ENCODE data around the gene PODN. TPM values are rescaled to one million over a fixed set of nuclear protein-coding genes. Genes with fewer than 3 reads are reported as not detected.

PODN gene
- total and polyA plus RNA-seq, 2 donors (not counting 3 experiments of a cell fraction or from before 2014, with no cell fraction given), result 1.3 to 1.5 TPM

GRCh38 chr1:53076721-53077598 is 14.9 kb downstream of the PODN start:
- ChIA-PET CTCF (interaction anchor here (1.0 kb wide), 1 partner anchor 77 kb away, joined by 3 read pairs; no protein-coding TSS in a partner anchor), POLR2A (no interaction called here)
- dilution Hi-C loops (cut with MboI; ENCODE audit: extremely low pct_ligation_motif_present, low sequenced_read_pairs) (no loop called here), intact Hi-C loops (cut with micrococcal nuclease) (no loop called here)
- FAIRE-seq (no peak), DNase-seq (ENCODE audit: low read depth, low spot score) (no peak)
- Histone ChIP-seq H4K20me1 (replicated peaks; ENCODE audit: control insufficient read depth, extremely low read depth, insufficient read depth, low read length) (no peaks in the 10 kb centered on the region), H3K27me3 (ENCODE audit: control insufficient read depth in 2 of 2, insufficient read depth in 2 of 2, low read length in 2 of 2) (no peaks in the 10 kb centered on the region), H3K4me2 (ENCODE audit: insufficient read depth, low read length) (no peak overlapping the region), H3K4me3 (replicated peaks in 1 of 3; ENCODE audit: insufficient read depth in 1 of 3, low read depth in 1 of 3, low read length in 3 of 3) (no peak overlapping the region), H3K9me3 (replicated peaks; ENCODE audit: control insufficient read depth, insufficient read depth, low read length) (no peaks in the 10 kb centered on the region), H3K4me1 (ENCODE audit: control insufficient read depth, extremely low read depth, insufficient read depth, low read length) (no peaks in the 10 kb centered on the region), H3K9ac (replicated peaks; ENCODE audit: extremely low read depth, insufficient read depth, low read length) (no peak overlapping the region), H3K27ac (ENCODE audit: insufficient read depth, low read depth, low read length) (no peak overlapping the region), H3K36me3 (ENCODE audit: control insufficient read depth in 2 of 2, extremely low read depth in 1 of 2, insufficient read depth in 2 of 2, low read length in 2 of 2) (no peaks in the 10 kb centered on the region), H3K9me1 (replicated peaks; ENCODE audit: control insufficient read depth, extremely low read depth, insufficient read depth, low read length) (no peaks in the 10 kb centered on the region), H3K79me2 (ENCODE audit: control insufficient read depth, insufficient read depth, low read length) (no peaks in the 10 kb centered on the region), H2AFZ (ENCODE audit: low read depth, low read length) (no peak overlapping the region)
- TF ChIP-seq MYC (IDR thresholded peaks at IDR 0.05; ENCODE audit: low read depth, low read length) (no peak), JUN (IDR thresholded peaks at IDR 0.05; ENCODE audit: borderline replicate concordance, insufficient read depth, insufficient read length, low read depth) (no peak)
- BruUV-seq (replicated peaks), result no TSS peak

- no peak for TF ChIP-seq MYC (IDR thresholded peaks at IDR 0.05; ENCODE audit: low read depth, low read length)
- no peak for TF ChIP-seq GATA2 (IDR thresholded peaks at IDR 0.05; ENCODE audit: insufficient read depth, insufficient read length, low read depth, low read length)
- TF ChIP-seq JUN (IDR thresholded peaks at IDR 0.05; ENCODE audit: borderline replicate concordance, insufficient read depth, insufficient read length, low read depth), result no peak
- TF ChIP-seq POLR2A (IDR thresholded peaks at IDR 0.05; ENCODE audit: low read depth, low read length), result no peak
- no peak for TF ChIP-seq EZH2 (IDR thresholded peaks at IDR 0.05; ENCODE audit: borderline replicate concordance, low read depth, low read length, severe bottlenecking)
- TF ChIP-seq POLR2AphosphoS5 (IDR thresholded peaks at IDR 0.05; ENCODE audit: insufficient read depth, low read depth, low read length), result no peak
- TF ChIP-seq MAX (IDR thresholded peaks at IDR 0.05; ENCODE audit: insufficient read depth, insufficient read length), result no peak
- no peak for TF ChIP-seq CTCF (IDR thresholded peaks at IDR 0.05; ENCODE audit: extremely low read depth in 1 of 2, insufficient read depth in 1 of 2, low read depth in 1 of 2, low read length in 2 of 2)
- H3K9ac ChIP-seq (replicated peaks; ENCODE audit: extremely low read depth, insufficient read depth, low read length), result no peak overlapping the region
- no peaks in the 10 kb centered on the region for H3K9me3 ChIP-seq (replicated peaks; ENCODE audit: control insufficient read depth, insufficient read depth, low read length)
- H3K36me3 ChIP-seq (ENCODE audit: control insufficient read depth in 2 of 2, extremely low read depth in 1 of 2, insufficient read depth in 2 of 2, low read length in 2 of 2), result no peaks in the 10 kb centered on the region
- H4K20me1 ChIP-seq (replicated peaks; ENCODE audit: control insufficient read depth, extremely low read depth, insufficient read depth, low read length), result no peaks in the 10 kb centered on the region
- no peak for FAIRE-seq
- POLR2A ChIA-PET, result no interaction called here
- dilution Hi-C loops (cut with MboI; ENCODE audit: extremely low pct_ligation_motif_present, low sequenced_read_pairs) (no loop called here), intact Hi-C loops (cut with micrococcal nuclease) (no loop called here)
- H3K27me3 ChIP-seq (ENCODE audit: control insufficient read depth in 2 of 2, insufficient read depth in 2 of 2, low read length in 2 of 2), result no peaks in the 10 kb centered on the region
- DNase-seq (ENCODE audit: low read depth, low spot score), result no peak
- H3K4me3 ChIP-seq (replicated peaks in 1 of 3; ENCODE audit: insufficient read depth in 1 of 3, low read depth in 1 of 3, low read length in 3 of 3), result no peak overlapping the region
- no peak overlapping the region for H3K4me2 ChIP-seq (ENCODE audit: insufficient read depth, low read length)
- CTCF ChIA-PET, result interaction anchor here (0.8 to 1.0 kb wide), 2 partner anchors 11 to 77 kb away, joined by 3 read pairs; no protein-coding TSS in a partner anchor
- no peaks in the 10 kb centered on the region for H3K4me1 ChIP-seq (ENCODE audit: control insufficient read depth, extremely low read depth, insufficient read depth, low read length)
- no peaks in the 10 kb centered on the region for H3K79me2 ChIP-seq (ENCODE audit: control insufficient read depth, insufficient read depth, low read length)
- H3K27ac ChIP-seq (ENCODE audit: insufficient read depth, low read depth, low read length), result no peak overlapping the region
- H2AFZ ChIP-seq (ENCODE audit: low read depth, low read length), result no peak overlapping the region
- no peaks in the 10 kb centered on the region for H3K9me1 ChIP-seq (replicated peaks; ENCODE audit: control insufficient read depth, extremely low read depth, insufficient read depth, low read length)
- no TSS peak for BruUV-seq (replicated peaks)
Observed at GRCh38 chr1:53077599-53077965, 15.6 kb downstream of the PODN start.
